HG03469 (cell line): Measurements from ENCODE around the gene SPTBN1.
"Not testable (repeated sequence)": the region's sequence is repeated elsewhere in the genome, so short reads cannot be mapped to it uniquely, and the experiment has no call there.

Experiments
- ATAC-seq: cut with Tn5 transposase; IDR thresholded peaks from one replicate; pipeline ENCODE4 v1.9.1; 2021; ENCODE audit warnings: mild to moderate bottlenecking, moderate library complexity, moderate number of reproducible peaks; ENCODE audit not compliant: unreplicated experiment

The SPTBN1 gene

DNA sequence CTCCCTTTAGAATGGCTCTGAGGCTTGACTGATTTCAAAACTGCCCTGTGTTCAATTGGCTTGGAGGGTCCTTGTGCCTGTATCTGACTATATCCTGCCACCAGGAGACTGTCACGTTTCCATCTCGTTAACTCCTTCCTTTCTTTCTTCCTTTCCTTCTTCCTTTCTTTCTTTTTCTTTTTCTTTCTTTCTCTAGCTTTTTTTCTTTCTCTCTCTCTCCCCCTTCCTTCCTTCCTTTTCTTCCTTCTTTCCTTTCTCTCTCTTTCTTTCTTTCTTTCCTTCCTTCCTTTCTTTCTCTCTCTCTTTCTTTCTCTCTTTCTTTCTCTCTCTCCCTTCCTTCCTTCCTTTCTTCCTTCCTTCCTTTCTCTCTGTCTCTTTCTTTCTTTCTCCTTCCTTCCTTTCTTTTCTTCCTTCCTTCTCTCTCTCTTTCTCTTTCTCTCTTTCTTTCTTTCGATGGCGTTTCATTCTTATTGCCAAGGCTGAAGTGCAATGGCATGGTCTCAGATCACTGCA lies 229.2 kb downstream of the SPTBN1 start:
- no peak for ATAC-seq

DNA sequence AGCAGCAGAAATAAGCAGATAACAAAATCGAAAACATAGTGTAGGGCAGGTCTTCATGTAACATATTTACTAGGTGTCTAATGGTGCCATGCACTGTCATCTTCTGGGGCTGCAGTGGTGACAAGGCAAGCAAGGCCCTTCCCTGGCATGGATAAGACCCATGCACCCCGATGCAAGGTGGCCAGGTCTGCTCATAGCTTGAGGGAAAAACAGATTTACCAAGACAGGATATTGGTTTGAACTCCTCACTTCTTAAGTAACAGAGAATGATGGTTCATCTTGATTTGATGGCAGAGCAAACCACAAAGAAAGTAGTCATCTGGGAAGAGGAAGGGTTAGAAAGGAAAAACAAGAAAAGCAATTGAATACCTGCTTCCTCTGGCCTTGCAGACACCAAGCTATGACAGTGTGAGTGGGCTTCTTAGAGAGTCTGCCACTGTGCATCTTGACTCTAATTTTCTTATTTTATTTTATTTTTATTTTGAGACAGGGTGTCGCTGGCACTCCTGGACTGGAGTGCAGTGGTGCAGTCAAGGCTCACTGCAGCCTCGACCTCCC lies 231.5 kb downstream of the SPTBN1 start:
- ATAC-seq = no peak

DNA sequence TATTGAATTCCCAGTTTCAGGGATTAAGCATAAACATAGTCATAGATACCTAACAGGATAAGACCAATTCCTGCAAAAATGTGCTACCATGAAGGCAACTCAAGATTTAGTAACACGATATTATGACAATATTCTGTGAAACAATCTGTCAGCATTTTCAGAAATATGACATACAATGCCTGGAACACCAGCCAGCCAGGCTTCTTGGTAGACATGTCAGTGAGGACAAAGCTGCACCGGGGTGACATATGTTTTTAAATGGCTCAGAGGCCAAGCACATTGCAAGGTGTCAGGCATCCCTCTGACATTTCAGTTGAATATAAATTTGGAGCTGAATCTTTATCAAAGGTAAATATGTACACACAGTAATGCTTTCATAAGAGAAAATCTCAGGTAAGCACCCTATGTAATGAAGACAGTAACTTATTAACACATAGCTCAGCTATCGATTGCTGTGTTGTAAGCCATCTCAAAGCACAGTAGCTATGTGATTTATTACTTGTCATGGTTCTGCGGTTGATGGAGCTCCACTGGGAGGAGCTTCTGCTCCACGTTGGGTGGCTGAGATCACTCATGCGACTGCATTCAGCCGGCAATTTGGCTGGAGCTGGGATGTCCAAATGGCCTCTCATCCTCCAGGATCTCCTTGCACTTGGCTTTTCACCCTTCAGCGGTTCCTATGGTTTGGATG lies 235.5 kb downstream of the SPTBN1 start:
- ATAC-seq = no peak

DNA sequence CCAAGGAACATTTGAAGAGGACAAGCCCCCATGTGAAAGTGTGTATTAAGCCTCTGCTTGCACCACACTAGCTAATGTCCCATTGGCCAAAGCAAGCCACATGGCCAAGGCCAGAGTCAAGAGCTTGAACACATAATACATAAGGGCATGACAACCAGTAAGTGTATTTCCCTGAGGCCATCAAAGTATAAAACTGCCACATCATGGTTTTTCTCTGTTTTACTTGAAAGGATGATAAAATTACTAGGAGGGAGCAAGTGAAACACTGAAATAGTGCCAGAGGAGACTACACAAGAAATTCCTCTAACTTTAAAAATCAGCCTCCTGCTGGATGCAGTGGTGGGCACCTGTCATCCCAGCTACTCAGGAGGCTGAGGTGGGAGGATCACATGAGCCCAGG lies 236.4 kb downstream of the SPTBN1 start:
- no peak for ATAC-seq

DNA sequence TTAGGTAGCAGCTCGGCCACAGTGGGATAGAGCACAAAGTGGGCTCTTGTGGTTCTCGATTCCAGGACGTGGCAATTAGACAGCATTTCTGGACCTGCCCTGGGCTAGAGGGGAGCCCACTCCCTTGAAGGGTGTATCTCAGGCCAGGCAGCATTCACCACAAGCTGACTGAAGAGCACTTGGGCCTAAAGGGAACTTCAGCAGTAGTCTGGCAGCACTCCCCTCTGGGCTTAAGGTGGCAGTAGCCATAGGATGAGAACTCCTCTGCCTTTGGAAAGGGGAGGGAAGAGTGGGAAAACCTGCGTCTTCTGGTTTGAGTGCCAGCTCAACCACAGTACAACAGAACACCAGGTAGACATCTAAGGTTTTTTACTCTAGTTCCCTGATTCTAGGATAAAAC lies 239.3 kb downstream of the SPTBN1 start:
- ATAC-seq = no peak

DNA sequence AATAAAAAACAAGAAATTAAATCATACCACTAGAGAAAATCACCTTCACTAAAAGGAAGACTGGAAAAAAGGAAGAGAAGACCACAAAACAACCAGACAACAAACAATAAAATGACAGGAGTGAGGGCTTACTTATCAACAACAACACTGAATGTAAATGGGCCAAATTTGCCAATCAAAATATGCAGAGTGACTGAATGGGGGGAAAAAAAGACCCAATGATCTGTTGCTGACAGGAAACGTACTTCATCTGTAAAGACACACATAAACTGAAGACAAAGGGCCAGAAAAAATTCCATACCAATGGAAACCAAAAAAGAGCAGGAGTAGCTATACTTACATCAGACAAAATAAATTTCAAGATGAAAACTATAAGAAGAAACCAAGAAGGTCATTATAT lies 241.8 kb downstream of the SPTBN1 start:
- no peak for ATAC-seq

DNA sequence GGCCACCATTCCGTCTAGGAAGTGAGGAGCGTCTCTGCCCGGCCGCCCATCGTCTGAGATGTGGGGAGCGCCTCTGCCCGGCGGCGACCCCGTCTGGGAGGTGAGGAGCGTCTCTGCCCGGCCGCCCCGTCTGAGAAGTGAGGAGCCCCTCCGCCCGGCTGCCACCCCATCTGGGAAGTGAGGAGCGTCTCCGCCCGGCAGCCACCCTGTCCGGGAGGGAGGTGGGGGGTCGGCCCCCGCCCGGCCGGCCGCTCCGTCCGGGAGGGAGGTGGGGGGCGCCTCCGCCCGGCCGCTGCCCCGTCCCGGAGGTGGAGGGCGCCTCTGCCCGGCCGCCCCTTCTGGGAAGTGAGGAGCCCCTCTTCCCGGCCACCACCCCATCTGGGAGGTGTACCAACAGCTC lies 242.8 kb downstream of the SPTBN1 start:
- ATAC-seq = not testable (repeated sequence)

DNA sequence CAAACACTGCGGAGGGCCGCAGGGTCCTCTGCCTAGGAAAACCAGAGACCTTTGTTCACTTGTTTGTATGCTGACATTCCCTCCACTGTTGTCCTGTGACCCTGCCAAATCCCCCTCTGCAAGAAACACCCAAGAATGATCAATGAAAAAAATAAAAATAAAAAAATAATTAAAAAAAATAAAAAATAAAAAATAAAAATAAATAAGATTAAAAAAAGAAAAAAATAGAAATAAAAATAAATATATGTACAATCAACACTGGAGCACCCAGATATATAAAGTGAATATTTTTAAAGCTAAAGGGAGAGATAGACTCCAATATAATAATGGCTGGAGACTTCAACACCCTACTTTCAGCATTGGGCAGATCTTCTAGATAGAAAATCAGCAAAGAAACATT lies 243.5 kb downstream of the SPTBN1 start:
- no peak for ATAC-seq

DNA sequence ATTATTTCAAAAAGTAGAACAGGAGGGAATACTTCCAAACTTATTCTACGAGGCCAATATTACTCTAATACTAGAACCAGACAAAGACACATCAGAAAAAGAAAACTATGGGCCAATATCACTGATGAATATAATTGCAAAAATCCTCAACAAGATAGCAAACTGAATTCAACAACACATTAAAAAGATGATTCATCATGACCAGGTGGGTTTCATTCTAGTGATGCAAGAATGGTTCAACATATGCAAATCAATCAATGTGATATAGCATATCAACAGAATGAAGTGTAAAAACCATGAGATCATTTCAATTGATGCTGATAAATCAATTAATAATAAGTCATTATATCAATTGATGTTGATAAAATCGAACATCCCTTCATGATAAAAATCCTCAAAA lies 244.9 kb downstream of the SPTBN1 start:
- ATAC-seq = no peak

DNA sequence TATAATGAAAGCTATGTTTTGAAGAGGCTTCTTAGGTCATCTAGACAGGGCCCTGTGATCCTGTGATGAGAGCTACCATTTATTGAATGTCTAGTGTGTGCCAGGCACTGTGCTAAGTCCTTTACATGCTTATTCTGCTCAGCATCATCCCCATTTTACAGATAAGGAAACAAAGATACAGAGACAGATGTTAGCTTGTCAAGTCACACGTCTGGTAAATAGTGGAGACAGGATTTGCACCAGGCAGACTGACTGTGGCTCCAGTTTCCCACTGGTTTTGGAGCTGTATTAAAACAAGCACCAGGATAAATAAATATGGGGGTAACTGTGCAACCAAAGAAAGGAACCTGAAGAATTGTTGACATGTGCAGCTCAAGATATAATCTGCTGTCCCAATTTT lies 248.1 kb downstream of the SPTBN1 start:
- no peak for ATAC-seq

DNA sequence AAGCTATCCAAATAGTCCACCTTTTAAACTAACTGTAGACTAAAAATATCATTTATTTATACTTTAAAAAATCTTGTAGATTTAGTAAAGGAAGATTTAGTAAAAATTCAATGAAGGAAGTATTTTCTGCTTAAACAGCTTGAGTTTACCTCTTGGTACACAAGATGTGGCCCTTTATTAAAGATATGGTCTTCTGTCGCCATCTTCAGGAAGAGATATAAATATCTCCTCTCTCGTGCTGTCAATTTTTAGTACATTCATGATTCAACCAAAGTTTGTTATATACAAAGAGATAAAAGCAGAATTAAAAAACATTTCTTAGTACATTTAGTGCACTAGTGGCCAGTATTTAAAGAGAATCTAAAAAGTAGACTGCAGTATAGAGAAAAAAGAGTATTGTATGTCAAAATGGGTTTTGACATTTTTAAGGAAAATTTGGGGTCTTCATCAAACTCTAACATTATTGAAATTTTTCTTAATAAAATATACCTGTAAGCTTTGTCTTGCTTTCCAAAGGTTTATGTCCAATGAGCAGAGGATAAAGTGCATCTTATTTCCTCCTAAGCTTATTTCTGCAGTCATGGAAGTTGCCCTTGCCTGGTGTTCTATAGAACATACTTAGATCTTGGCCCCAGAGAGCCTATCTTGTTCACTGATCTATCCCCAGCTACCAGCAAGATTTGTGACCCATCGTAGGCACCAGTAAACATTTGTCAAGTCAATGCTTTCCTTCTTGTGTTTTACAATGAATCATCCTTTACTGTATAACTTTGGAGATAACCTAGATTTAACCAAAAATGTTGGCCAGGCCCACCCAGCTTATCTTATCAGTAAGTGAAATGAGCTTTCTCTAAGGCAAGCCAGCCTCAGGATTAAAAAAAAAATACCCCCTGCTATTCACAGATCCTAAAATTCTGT lies 248.8 kb downstream of the SPTBN1 start:
- no peak for ATAC-seq

DNA sequence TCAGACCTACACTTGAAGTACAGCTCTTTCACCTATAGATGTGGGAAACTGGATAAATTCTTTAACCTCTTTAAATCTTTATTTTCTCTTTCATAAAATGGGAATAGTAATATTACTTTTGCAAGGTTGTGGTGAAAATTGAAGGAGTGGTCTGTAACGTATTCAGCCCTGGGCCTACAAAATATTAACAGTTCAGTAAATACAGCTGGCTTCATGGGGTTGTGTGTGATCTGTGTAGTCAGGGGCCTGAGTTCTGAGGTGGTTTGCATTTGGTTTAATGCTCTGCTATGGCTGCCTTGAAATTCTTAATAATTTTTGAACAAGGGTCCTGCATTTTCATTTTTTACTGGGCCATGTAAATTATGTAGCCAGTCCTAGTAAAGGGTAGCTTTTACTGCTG lies 250.5 kb downstream of the SPTBN1 start:
- no peak for ATAC-seq

DNA sequence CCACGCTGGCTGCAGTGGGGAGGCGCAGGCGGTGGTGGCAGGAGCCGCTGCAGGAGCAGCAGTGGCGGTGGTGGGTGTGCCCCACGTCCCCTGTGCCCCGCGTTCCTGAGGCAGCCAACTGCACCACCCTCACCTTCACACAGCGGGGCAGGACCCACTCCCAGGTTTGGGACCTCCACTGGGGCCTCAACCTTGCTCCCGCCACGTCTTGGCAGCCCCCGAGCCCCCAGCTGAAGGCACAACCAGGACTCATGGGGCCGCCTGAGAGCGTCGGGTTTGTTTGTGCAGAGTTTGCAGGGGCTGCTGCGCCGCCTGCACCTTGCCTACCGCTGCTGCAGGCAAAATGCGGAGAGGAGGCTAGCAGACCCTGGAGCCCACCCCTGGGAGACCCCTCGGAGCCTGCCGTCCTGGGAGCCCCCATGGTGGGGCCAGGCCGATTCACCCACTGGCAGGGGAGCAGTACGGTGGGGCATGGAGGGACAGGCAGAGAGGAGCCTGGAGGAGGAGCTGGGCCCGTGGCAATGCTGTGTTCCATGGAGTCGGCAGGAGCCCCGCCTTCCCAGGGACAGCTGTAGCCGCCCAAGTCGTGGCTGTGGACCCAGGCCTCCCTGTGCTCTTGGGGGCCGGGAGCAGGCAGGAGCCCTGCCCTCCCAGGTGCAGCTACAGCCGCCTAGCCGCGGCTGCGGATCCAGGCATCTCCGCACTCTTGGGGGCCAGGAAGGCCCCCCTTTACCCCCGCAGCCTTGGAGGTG lies 252.6 kb downstream of the SPTBN1 start:
- no peak for ATAC-seq

DNA sequence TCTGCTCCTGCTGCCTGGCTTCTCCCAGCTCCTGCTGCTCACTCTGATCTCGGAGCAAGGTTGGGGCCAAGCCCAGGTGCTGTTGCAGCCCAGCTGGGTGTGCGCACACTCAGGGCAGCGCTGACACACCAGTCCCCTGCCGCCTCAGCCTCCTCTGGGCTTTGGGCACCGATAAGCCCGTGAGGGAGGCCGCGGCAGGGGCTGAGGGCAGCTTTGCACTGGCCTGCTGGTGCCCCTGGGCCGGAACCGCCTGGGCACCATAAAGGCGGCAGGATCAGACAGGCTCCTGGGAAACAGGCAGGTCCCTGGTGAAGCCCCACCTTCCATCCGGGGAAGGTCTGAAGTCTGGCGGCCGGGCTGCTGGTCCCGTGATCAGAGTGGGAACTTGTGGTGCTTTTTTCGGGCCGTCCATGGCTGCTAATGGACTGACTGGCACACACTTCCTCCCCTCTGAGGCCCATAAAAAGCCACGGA lies 253.2 kb downstream of the SPTBN1 start:
- ATAC-seq = no peak

DNA sequence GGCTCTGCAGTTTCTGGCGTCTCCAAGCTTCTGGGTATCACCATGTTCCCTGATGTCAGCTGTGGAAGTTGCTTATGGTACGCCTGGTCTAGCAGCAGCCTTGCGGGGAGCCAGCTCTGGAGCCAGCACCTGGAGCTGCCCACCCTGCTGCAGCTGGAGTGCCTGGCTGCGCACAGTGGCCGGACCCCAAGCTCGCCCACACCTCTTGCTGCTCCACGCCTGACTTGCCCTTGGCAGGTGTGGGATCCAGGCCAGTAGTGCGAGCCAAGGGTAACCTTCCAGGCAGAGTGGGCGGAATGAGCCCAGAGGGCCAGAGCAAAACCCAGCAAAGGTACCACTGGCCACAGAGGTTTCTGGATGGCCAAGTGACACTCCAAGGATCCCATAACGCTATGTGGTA lies 254.1 kb downstream of the SPTBN1 start:
- ATAC-seq = no peak

DNA sequence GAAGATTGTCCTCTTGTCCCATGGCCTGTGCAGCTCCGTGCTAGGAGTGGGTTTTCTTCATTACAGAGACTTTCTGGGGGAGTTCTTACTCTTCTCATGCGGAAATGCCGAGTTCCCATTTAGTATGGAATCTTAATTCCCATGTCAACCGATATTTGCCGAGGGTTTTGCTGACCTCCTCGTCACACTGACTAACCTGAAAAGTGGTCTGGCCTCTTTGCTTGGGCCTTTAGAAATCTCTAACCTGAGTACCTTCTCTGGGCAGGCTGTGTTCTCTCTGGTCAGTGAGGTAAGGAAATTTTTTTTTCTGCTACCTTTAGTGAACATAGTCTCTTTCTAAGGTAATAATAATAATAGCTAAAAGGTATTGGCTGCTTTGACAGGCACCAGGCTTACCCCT lies 256.4 kb downstream of the SPTBN1 start:
- no peak for ATAC-seq

DNA sequence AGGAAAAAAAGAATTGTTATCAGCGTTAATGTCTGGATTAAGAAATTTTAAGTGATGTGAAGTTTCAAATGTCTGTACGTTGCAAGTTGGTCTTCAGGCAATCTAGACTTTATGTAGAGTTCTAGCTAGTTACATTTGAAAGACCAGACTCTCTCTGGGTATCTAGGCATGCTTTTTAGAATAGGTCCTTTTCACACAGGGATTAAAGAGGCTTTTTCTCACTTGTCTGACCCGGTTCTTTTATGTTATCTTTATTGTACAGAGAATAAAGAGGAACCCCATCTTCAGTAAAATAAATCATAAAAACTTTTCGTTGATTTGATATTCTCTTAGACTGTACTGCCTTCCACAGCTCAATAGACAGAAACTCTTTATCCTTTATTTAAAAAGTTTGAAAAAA lies 258.9 kb downstream of the SPTBN1 start:
- ATAC-seq = no peak

DNA sequence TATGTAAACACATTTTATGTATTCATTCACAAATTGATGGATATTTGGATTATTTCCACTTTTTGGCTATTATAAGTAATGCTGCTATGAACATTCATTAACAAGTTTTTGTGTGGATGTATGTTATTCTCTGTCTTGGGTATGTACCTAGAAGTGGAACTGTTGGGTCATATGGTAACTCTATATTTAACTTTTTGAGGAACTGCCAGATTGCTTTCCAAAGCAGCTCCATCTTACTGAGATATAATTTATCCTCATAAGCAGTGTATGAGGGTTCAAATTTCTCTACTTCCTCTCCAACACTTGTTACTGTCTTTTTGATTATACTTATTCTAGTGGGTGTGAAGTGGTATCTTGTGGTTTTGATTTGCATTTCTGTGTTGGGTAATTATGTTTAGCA lies 260.2 kb downstream of the SPTBN1 start:
- no peak for ATAC-seq

DNA sequence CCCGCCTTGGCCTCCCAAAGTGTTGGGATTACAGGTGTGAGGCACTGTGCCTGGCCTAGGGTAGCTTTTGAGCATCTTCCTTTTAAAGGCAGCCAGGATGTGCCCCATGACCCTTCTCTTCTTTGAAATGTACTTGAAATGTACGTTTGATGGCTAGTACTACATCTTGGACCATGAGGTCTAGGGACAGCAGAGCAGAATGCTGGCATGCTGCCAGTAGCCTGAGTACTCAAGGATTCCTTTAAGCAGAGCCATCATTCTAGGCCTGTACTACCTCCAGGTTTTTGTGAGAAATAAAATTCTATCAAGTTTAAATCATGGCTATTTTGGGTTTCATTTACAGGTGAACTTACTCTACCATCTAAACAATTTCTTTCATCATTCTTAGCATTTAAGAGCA lies 264.4 kb downstream of the SPTBN1 start:
- ATAC-seq = no peak
